Posterior vena cava (tissue), 2 donors: ENCODE measurements around the gene EPB42. TPM values are rescaled to one million over a fixed set of nuclear protein-coding genes. Genes with fewer than 3 reads are reported as not detected.

Source experiments
- DNase-seq: peaks from one replicate; pipeline ENCODE4 v3.0.0-alpha.2; 2020; ENCODE audit warnings: low spot score
- intact Hi-C, 2 donors: fragments of 100-400 bp; cut with DNase I; formaldehyde crosslinking; loops; one replicate each; pipeline versions ENCODE4 v1.14.1 to v1.14.2; 2022 to 2023
- long read RNA-seq, 2 donors: library from polyadenylated mRNA; unstranded; transcript quantifications; one replicate each; pipeline ENCODE4 v2.0.0, GENCODE V29; 2020 to 2021
- total RNA-seq, 2 donors: library from RNA; stranded (reverse); fragmentation: NEBNext Ultra II Directional; extraction: Animal tissue kit (Norgen Biotek cat#: 25700); gene quantifications; one replicate each; pipeline ENCODE4 v1.2.1, GENCODE V29; 2021
- donor health status: DM: yes; HTN: yes; CAD: no.
- donor health status: DM: yes; HTN: yes; CAD: no.

Gene EPB42
- under 1 TPM; 0.43 to 0.65 TPM for total RNA-seq
- long read RNA-seq, donor 1, result 0 reads
- long read RNA-seq, donor 2, partial matches to known transcripts, result 0 of 1 reads
- long read RNA-seq, donor 2, other reads (novel, unspliced or antisense), result 0 of 1 reads

GRCh38 chr15:43220991-43221403 lies at the start of gene EPB42:
Gene EPB42, minus strand, starts transcription at chr15:43221018. Its CDS starts 193 bp downstream, at chr15:43220825.
- no peak for DNase-seq
- intact Hi-C loops, result no loop called here

- intact Hi-C loops, result no loop called here
Measured at GRCh38 chr15:43270113-43270665, 49.4 kb upstream of the EPB42 start.

GRCh38 chr15:43268111-43269105 lies 47.6 kb upstream of the EPB42 start:
- DNase-seq, result no peak
- intact Hi-C loops, result no loop called here

More at GRCh38 chr15:43270113-43270665, 49.4 kb upstream of the EPB42 start:
- DNase-seq, result no peak

GRCh38 chr15:43267439-43267838 lies 46.6 kb upstream of the EPB42 start:
- DNase-seq, result no peak
- intact Hi-C loops, result no loop called here

DNA sequence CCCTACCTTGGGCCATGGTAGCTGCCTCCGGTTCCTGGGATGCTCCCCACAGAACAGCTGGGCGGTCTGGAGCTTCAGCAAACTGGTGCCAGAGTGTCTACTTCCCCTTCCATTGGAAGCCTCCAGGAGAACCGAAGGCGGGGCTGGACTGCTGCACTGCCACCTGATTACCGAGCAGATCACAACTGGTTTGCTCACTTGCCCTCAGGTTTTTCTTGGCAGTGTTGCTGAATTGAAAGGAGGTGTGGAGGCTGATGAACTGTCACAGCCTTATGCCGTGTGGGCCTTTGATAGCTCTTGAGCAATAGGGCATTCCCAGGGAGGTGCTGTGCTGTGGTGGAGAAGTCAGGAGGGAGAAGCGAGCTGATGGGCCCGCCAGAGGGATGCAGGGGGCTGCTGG lies 46.0 kb upstream of the EPB42 start, which contains the start of gene TGM5:
TGM5 (minus strand) TSS at position 95 of the 400 bp plus-strand sequence; CDS start at position 16, 79 bp downstream.
- intact Hi-C loops, result no loop called here
- no peak for DNase-seq

GRCh38 chr15:43266386-43266785 lies 45.6 kb upstream of the EPB42 start:
- no peak for DNase-seq
- intact Hi-C loops, result no loop called here

GRCh38 chr15:43260011-43260615 lies 39.3 kb upstream of the EPB42 start:
- intact Hi-C loops, result no loop called here
- DNase-seq, result no peak

- intact Hi-C loops, result loop anchor here in 1 of 2 donors (5.0 kb wide), 1 partner anchor 931 kb away; no protein-coding TSS in a partner anchor
- DNase-seq, result no peak
Measured at GRCh38 chr15:43258781-43259180, 38.0 kb upstream of the EPB42 start.

- no peak for DNase-seq
- intact Hi-C loops, result loop anchor here in 1 of 2 donors (5.0 kb wide), 1 partner anchor 929 kb away; no protein-coding TSS in a partner anchor
Measured at GRCh38 chr15:43256341-43256740, 35.5 kb upstream of the EPB42 start.

- intact Hi-C loops, result loop anchor here in 1 of 2 donors (5.0 kb wide), 1 partner anchor 928 kb away; no protein-coding TSS in a partner anchor
Measured at GRCh38 chr15:43255376-43255775, 34.6 kb upstream of the EPB42 start.

DNA sequence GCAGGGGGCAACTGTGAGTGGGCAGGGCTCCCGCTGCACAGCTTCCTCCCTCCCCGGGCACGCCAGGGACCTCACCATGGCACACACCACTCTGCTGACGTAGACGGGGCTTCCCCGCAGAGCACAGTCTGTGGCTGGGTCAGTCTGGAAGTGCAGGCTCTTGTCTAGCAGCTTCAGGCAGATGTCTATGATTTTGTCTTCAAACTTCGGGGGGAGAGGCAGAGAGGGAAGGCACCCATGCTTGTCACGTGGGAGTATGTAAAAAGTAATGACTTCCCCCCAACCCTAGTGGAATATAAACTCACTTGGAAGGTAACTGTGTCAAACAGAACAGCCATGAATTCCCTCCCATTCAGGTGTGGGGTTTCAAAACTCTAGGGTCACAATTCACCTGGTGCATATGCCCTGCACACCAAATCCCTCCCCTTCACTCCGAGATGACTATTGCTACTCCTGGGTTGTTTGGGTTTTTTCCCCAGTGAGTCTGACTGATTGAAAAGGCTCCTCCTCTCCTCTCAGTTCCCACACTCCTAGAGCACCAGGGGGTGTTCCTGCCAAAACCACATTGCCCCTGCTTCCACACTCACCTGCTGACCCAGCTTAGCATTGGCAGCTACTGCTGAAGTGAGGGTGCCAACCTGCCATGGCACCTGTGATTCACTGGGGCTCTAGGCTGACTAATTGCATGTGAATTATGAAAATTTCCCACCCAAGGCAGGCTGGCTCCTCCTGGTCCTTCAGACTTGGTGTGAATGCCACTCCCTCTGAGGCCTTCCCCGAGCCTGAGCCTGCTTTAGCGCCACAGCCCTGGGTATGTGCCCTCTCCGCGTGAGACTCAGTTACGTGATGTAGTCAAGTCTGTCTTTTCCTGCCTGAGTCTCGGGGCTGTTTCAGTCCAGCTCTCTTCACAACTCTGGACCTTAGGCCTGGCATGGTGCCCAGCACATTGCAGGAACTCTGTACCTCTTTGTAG lies 32.9 kb upstream of the EPB42 start:
- peak; percentile 78 for DNase-seq
- intact Hi-C loops, result no loop called here

More at GRCh38 chr15:43255376-43255775, 34.6 kb upstream of the EPB42 start:
- DNase-seq, result peak; percentile 23

- intact Hi-C loops, result no loop called here
- no peak for DNase-seq
Measured at GRCh38 chr15:43251871-43252250, 31.0 kb upstream of the EPB42 start.

GRCh38 chr15:43251185-43251870 lies 30.5 kb upstream of the EPB42 start:
- DNase-seq, result no peak
- intact Hi-C loops, result no loop called here

DNA sequence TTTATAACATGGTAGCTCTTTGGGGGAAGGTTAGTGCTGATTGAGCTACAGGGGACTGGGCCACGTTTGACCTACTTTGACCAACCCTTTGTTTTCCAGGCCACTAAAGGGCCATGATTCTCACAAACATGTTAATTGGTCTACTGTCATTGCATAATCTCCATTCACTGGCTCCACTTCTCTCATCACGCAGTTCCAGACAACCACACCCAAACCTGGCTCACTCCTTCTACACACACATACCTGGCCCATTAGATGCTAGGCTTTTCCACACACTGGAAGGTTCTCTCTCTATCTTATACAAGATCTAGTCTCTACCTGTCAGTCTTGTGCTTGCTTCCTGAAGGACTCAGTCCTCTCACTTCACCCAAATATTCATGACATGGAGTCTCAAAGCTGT lies 30.0 kb upstream of the EPB42 start:
- no peak for DNase-seq
- intact Hi-C loops, result no loop called here

DNA sequence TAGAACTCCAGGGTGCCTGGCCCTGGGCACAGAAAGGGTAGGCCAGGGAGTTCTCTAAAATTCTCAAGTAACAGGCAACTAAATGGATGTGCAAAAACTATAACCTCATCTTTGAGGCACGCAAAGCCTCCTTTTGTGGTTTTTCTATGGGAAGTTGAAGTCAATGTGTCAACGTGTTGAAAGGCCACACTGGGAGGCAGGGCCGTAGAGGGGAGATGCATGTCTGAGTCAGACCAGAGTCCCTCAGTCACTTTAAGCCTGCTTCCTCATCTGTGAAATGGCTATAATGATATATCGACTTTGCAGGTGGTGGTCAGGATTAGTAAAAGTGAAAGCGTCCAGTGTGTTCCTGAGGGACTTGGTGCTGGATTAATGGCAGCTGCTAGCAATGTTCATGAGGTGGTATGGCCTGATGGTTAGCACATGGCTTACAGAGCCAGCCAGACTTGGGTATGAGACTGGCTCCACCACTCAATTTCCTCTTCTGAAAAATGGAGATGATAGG lies 28.9 kb upstream of the EPB42 start:
- no peak for DNase-seq
- intact Hi-C loops, result no loop called here

- no peak for DNase-seq
- intact Hi-C loops, result no loop called here
Measured at GRCh38 chr15:43249236-43249635, 28.4 kb upstream of the EPB42 start.

DNA sequence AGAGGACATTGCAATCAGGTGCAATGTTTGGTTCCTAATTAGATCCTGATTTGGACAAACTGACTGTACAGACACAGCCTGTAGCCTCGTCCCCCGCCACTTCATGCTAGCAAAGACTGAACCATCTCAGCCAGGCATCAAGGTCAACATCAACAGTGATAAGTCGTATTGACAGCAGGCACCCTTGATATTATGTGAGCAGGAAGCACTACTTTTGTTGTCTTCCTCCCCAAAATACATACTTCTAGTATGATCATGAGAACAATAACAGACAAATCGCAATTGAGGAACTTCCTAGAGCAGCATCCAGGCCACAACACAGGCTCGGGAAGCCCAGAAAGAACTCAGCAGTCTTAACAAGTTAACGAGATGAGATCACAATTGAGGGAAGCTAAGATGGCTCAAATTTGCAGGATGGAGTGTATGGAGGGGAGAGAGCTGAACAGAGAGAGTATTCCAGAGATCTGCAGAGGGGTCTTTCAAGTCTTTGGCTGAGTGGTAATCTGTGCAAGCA lies 25.5 kb upstream of the EPB42 start:
- intact Hi-C loops, result no loop called here
- DNase-seq, result no peak
